ENCODE data around the gene LRTM1. TPM values are rescaled to one million over a fixed set of nuclear protein-coding genes. Genes with fewer than 3 reads are reported as not detected.
A peak's percentile ranks its signal among the peaks of the same experiment; 100 is the strongest.

LRTM1 gene
- total RNA-seq, 1 experiment from 2014 or later: not detected

DNA sequence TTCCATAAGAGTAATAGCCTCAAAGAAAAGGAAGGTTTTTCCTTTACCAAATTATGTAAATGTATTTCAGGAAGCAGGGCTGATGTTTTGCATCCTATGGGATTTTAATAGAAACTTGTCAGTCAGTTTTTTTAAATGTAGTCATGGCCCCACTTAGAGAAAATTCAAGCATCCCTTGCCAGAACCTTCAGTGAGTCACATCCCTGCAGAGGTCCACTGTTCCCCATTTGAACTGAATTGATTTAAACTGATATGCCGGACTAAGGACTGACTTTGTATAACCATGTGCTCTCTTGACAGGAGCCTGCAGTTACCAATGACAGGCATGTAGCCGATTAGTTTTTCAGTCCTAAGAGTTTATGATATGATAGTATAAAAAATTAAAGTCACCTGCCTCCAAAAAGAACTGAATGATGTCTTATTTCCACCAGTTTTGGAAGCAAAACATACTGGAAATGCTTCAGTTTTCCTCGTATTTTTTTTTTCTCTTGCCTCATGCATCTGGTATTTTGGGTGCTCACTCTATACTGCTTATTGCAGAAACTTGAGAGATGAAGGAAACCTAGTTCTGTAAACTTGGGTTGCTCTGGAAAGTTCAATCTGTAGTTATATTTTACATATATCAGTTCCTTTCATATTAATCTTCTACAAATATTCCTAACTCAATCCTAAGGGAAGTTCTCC, 30.7 kb downstream of the LRTM1 start:
- DNase-seq (ENCODE audit: low read depth): peak; percentile 60

DNA sequence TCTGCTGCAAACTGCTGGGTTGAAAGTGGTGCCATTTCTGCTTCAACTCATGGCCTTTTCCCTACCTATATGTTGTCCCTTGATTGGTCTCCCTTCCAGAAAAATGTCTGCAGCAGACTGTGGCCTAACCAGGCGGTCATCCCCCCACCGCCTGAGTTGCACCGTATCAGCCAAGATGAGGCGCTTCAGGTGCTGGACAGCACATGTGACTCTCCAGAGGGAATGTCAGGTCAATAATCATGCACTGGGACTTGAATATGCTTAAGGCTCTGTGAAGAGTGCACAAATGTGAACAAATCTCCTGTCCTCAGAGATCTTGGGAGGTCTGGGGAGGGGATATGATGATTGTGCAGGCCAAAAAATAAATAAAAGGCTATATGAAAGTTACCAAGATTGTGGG, 32.2 kb downstream of the LRTM1 start:
- no peak for DNase-seq (ENCODE audit: low read depth)

DNA sequence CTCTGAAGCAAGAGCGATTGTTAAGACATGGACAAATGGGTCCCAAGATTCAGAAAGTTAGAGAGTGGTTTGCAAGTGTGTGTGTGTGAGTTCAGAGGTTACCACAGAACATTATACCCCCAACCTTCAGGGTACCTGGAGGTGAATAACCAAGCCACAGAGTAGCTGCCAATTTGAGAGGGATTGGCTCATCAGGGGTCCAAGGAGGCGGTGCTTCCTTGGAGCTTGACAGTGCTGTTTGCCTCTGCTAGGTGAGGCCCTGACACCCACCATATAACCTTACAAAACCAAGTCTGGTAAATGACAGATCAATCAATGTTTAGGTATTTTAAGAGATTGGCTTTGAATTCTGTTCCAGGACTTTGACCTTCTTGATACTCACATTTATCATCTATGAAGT, 35.7 kb downstream of the LRTM1 start:
- DNase-seq (ENCODE audit: low read depth): no peak

DNA sequence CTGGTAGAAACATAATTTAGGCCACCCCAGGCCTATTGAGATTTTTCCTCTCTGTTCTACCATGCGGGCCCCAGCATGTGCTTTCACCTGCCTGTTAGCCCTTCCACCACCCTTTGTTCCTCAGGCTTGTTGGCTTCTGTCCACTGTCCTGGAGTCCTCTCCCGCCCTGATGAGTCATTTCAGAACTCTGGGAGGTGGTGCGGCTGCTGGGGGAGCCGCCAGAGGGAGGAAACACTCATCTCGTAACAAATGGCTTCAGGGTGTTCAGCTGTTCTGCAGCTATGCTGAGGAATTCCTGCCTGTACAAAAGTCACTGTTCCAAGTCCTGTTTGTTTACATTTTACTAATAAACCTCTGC, 36.3 kb downstream of the LRTM1 start:
- peak; percentile 94 for DNase-seq (ENCODE audit: low read depth)

DNA sequence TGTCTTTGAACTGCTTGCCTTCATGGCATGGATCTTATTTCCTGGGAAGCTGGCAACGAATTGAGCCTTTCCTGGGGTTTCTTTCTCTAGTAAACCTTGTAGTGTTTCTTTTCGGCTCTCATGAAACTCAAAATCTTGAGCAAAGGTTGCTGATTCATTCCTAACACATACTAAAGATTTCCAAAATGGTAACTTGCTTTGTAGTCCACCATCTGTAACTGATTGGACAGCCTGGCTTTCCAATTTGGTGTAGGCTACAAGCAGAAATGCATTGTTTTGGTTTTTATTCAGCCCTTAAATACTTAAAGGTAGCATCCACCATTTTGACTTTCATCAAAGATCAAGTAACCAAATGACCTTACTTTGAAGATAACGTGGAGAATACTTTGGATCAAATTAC, 38.1 kb downstream of the LRTM1 start:
- no peak for DNase-seq (ENCODE audit: low read depth)

DNA sequence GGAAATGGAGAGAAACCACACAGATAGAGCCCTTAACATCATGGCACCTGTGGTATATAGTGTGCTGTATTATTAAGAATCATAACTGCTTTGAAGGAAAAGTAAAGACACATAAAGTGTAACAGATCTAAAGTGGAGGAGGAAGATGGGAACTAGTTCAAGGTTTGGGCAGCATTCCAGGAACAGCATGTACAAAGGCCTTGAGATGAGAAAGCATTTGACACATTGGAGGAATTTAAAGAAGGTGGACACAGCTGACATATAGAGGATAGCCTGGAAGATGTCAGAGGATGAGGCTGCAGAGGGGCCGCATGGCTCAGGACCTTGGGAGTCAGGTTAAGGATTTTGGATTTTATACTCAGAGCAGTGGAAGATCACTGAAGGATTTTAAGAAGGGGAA, 39.0 kb downstream of the LRTM1 start:
- DNase-seq (ENCODE audit: low read depth): no peak

DNA sequence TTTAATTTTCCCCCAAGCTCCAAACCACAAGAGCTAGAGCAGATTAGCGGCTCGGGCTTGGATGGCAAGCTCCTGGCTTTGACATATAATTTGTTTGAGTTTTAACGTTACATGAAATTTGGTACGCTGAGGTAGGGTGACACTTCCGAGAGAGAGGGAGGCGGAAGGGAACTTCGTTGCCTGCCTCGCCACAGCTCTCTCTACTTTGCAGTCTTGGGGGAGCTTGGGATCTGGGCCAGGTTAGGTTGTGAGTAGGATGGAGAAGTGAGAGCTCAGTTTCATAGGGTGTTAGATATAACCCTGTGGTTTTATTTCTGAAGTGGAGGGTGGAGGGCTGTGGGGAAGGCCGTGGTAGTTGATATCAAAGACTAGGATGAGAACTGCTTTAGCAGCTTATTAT, 39.7 kb downstream of the LRTM1 start:
- no peak for DNase-seq (ENCODE audit: low read depth)

DNA sequence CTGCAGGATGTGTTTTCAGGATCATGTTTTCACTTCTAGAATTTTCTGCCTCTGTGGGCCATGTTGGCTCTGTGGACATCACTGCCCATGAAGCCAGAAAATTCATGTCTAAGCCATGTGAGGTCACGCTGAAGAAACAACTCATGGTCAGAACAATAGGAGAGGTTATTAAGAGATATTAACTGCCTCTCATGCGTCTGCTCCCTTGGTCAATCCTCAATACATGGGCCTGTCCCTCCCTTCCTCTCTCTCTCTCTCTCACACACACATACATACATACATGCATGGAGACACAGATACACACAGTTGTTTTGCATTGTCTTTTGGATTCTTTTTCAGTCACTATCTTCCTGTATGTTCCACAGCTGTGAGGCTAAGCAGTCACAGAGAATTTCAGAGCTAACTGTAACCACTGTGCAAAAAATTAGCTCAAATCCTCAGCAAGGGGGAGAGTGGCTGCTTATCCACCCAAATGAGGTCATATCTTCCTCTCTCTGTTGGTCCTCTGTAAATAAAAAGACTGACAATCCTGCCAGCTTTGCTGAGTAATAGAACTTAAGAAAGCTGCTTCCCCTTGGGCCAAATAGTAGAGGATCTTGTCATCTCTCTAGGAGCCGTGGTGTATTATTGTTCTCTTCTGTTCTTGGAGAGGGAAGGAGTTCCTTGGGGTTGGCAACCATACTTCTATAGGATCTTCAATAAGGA, 45.6 kb downstream of the LRTM1 start:
- peak; percentile 89 for DNase-seq (ENCODE audit: low read depth)

DNA sequence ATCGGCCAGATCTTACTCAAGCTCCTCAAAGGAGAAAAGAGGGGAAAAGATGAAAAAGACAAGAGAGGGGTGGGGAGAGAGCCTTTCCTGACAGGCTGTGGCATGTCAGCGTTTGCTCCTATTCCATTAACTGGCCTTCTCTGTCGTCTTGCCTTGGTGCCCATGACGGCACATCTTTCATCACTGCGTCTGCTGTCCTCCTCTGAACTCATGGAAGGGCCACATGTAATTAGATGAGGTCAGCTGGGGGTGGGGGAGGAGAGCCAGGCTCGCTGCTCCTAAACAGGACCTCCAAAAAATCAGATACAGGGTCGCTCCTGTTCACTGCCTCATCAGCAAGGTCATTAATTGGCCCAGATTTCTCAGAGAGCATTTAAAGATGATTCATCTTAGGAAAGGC, 49.7 kb downstream of the LRTM1 start:
- no peak for DNase-seq (ENCODE audit: low read depth)

DNA sequence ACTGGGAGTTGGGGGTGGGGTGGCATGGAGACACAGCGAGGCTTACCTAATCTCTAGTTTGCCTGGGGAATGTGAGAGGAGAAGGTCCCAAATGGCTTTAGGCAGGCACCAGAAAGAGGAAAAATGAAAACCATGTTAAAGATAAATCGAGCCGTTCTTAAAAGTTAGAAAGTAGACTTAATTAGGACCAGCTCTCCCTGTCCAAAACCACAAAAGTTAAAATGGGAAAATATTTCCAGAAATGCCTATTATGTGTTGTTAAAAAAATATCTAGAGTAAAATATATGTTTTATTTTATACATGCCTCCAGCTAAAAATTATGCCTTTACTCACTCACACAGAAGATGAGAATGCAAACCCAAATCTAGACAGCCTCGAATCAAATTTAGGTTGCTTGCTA, 50.1 kb downstream of the LRTM1 start:
- no peak for DNase-seq (ENCODE audit: low read depth)

DNA sequence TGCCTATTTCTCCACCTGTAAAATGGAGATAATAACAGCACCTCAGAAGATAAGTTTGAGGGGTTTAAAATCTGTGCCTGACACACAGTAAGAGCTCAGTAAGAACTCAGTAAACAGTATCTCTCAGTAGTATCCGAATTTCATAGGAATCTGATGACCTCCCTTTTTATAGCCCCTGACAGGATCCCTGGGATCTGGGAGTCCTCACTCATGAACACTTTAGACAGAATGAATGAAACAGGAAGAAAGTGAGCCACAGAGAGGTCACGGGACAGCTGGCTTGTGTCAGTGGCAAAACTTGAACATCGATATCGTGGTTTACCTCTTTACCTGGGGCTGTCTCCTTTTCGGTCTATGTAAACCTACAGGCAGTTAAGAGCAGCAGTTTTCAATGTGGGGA, 51.2 kb downstream of the LRTM1 start:
- no peak for DNase-seq (ENCODE audit: low read depth)

DNA sequence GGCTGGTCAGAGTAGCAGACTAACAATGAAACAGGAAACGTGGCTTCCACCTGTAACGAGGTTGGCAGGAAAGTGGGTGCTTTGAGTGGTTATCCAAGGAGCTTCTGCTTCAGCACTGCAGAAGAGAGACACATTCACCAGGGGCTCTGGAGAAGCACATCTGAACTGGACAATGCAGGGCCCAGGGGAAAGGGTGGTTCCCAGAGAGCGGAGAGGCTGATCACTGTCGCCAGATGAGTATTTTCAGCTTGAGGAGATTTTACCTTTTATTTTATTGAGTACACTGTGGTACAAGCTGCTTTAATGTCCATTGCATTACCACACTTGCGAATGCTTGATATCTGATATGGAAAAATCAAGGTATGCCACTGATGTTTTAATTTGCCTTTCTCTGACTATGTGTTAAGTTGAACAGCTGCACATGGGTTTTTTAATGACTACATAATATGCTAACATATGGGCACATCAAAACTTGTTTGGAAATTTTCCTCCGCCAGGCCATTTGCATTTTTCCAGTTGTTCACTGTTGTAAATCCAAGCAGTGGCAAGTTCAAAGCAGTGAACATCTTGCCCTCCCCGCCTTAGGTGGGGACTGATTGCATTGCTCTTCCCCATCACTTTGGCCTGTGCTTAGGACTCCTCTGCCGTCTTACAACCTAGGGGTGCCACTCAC, 52.1 kb downstream of the LRTM1 start:
- DNase-seq (ENCODE audit: low read depth): no peak

DNA sequence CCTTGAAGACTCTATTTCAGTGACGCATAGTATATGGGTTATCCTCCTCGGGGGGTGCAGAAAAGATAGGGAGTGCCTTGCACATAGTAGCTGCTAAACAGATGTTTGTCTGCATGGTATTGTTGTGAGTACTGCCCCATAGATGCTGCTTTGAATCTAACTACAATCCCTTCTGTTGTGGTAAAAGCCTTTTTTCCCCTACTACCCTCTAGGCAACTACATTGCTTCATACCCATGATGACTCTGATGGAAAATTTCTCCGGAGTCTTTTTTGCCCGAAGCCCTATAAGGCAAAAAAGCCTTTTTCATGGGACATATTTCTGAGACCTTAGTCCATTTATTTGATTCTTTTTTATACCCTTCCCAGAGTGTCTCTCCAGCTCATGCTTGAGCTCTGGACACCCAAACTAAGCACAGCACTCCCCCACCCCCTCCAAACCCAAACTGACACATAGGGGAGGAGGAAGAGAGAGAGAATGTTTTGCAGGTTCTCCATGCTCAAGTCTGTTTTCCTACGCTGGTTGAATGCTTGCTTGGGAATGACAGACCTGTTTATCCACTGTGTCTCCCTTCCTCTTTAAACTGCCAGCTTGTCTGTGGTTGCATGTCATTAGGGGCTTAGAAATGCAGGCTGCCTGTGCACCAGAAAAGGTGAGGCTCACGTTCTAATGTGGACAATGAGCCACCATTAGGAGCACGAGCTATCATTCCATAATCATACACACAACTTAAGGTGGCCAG, 52.9 kb downstream of the LRTM1 start:
- no peak for DNase-seq (ENCODE audit: low read depth)

DNA sequence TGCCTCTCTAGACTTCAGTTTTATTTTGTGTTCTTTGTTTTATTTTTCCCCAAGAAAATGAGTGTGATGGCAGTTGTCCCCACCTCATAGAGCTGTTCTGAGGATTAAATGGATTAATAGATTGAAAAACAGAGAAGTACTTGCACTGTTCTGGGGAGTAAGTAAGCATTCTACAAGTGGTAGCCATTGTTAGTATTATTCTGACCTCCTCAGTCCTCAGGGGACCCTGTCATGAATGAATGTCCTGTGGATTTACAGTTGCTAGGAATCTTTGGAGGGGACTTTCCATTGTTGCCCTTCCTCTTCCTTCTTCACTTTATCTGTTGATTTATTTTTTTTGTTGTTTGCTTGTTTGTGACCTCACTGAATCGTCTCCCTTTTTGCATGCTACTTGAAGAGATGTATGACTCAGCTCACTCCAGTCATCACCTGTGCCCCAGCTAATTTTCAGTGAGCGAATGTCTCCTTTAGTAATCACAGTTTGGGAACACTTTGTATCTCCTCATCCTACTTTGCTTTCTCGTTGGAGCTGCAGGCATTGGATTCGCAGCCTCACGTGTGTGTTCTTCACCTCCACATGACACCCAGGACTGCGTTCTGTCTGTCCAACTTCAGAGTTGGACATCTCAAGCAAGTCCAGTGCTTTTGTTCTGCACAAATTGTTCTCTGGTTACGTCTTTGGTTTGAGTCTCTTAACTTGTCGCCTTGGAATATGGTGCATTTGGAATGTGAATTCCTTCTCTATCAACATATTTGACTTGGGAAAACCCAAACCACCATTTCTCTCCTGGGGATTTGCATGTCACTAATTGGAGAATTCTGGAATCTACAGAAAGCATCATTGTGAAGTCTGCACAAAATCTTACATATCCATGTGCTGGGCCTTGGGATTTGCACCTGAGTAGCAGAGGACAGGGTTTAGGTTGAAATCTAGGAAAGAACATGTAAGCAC, 54.5 kb downstream of the LRTM1 start:
- DNase-seq (ENCODE audit: low read depth): no peak

DNA sequence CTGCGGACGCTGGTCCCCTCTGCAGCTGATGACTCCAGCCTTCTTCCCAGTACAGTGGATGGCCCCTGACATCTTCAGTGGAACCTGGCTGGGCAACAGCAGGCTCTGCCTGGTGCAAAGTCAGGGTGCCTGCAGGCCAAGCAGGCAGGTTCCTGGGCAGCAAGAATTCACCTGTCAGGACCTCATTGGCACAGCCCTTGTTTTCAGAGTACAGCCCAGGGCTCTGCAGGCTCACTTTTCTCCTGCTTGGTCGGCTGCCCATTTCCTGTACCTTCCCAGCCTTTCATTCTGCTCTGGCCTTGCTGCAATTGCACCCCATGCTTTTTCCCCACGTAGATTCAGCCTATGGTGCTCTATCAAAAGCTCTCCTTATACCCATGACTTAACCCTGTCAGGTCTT, 56.0 kb downstream of the LRTM1 start:
- no peak for DNase-seq (ENCODE audit: low read depth)

DNA sequence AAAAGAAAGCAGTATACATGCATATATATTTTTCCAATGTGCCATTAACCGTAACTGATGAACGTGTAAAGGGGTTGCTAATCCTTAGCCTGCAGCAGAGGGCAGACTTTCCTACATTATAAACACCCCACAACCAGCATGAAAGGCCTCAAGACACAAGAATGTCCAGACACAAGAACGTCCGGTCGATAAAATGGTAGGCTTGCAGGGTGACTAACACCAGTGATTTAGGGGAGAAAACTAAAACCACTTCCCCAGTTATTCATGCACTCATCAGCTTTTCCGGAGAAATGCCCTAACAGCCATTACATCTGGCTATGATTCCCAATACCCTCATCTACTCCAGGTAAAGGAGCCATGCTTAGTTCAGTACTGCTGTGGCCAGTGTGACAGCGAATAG, 57.4 kb downstream of the LRTM1 start:
- peak; percentile 95 for DNase-seq (ENCODE audit: low read depth)
